Endothelial cell of hepatic sinusoid (primary cell): ENCODE data around the gene GPC5.
"Not testable (repeated sequence)": the region's sequence is repeated elsewhere in the genome, so short reads cannot be mapped to it uniquely, and the experiment has no call there.

Experiments
- in situ Hi-C: cut with HindIII; loops from 2 replicates; pipeline ENCODE4 v1.10.0; 2017; ENCODE audit warnings: low sequenced_read_pairs

Gene GPC5

DNA sequence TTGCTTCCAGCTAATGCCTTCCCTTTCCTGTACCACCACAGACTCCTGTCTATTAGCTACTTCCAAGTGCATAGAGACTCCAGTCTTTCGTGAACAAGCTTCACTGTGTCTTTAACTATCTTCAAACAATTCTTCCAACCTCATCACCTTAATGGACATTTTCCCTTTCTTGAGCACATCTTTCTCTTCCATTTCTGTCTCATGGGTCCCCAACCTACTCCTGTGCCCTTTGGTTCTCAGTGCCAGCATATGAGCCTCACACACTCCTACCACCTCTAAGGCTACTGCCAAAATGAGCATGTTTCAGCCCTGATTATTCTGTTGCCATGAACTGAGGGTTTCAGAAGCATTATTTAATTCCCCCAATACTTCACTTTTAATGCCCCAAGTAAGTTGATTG, 360.3 kb downstream of the GPC5 start:
- in situ Hi-C loops = no loop called here

DNA sequence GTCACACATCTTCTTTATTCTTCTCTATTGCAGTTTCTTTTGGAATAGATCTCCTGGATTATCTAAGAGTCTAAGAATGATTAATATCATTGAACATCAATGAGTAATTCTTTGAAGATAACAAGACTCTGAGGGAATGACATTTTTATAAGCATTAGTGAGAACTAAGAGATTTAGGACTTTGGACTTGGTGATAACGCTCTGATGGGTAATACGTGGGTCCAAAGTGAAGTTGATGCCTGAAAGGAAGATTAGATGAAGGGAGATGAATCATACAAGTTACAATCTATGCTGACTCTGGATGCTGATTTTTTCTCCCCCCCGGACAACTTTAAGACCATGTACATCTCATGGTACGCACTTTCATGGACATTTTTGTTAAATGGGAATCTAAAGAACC, 364.5 kb downstream of the GPC5 start:
- in situ Hi-C loops = no loop called here

DNA sequence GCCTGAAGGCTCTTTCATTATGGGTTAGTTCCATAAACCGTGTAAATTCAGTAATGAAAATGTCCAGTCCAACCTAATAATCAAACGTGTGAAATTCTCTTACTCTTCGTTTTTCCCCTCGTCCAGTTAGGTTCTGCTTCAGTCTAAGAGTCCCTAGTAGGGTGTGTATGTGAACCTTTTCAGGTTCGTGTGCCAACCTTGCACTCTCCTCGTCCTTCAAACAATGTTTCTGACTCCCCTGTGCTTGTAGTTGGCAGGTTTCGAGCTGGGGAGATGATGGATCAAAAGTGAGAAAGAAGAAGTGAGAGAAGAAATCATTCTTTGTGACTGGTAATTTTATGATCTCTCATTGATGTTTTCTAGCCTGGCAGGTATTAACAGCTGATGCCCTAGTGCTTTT, 366.1 kb downstream of the GPC5 start:
- in situ Hi-C loops = no loop called here

DNA sequence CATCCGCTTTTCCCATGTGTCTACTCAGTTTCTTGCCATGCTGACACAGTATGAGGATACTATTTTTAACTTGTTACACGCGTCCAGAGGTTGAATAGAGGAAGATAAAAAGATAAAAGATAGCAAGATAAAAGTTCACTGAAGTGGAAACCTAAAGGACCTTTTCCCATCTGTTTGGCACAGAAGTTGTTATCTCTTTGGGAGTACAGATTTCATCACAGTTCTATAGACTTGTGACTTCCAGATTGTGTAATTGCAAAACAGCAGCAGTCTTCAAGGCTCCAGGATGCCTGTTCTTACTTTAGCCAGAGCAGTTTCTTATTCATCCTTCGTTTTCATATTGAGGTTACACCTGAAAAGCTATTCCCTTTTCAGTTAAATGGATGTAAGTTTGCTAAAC, 369.2 kb downstream of the GPC5 start:
- in situ Hi-C loops = no loop called here

DNA sequence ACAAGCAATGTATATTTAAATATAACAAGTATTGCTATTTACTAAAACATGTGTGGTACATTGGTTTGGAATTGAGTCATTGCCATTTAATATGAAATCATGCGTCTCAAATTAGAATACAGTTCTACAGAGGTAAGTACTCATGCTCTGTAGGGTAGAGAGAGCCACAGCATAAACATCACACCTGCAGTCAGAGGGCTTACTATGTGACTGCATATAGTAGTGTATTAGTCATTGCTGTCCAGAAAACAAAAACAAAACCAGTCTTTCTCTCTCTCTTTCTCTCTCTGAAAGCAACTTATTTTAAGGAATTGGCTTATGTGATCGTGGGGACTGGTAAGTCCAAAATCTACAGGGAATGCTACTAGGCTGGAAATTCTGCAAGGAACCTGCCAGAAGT, 370.3 kb downstream of the GPC5 start:
- in situ Hi-C loops = no loop called here

DNA sequence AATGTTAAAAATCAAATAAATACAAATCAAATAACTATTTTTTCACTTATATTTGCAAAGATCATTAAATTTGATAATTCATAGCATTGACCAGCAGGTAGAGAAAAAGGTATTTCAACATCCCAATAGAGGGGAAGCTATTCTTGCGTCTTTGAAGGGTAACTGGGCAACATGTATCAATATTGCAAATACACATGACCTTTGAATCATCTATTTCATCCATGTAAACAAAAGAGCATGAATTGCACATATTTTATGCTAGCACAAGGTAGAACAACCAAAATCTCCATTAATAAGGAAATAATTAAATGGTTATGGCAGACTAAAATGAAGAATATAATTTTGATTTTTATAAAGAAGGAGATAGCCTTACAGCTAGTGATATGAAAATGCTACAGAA, 372.8 kb downstream of the GPC5 start:
- in situ Hi-C loops = no loop called here

DNA sequence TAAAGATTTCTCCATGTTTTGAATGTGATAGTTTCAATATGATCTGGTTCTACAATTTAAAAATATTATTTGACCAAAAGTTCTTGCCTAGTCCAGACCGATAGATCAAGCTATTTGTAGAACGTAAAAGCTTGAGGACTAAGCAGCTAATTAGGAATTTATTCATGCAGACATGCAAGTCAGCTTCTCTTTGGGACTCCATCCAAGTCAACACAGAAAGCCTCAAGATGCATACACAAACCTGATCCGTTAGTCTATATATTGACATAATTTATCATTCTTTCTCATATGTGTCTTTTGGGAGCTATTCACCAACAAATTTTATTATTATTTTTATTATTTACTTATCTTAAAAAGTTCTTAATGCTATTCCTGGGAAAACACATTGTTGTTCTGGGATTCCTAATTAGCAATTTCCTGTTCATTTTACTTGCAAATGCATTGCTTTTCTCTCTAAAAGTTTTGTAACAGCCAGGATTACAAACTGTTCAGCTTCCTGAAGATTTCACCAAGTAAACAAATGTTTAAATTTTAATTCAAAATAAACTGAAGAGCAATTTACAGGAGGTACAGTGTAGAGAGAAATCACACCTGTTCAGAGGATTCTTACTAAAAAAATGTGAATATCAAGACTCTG, 375.3 kb downstream of the GPC5 start:
- in situ Hi-C loops = no loop called here

DNA sequence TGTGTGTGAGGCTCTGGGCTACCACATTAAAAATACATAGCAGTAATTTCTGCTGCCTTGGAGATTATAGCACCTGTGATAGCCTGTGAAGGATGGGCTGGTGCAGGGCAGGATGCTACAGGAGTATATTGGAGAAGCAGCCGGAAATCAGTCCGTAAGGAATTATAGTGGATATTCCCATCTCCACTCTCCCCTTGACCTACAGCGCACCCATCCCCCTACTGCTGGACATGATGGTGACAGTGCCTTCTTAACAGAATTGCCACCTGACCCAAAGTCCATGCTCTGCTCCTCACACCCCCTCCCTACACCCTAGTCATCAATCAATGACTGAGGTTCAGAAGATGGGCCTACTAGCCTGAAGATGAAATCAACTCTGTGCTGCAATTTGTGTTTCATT, 376.0 kb downstream of the GPC5 start:
- in situ Hi-C loops = no loop called here

DNA sequence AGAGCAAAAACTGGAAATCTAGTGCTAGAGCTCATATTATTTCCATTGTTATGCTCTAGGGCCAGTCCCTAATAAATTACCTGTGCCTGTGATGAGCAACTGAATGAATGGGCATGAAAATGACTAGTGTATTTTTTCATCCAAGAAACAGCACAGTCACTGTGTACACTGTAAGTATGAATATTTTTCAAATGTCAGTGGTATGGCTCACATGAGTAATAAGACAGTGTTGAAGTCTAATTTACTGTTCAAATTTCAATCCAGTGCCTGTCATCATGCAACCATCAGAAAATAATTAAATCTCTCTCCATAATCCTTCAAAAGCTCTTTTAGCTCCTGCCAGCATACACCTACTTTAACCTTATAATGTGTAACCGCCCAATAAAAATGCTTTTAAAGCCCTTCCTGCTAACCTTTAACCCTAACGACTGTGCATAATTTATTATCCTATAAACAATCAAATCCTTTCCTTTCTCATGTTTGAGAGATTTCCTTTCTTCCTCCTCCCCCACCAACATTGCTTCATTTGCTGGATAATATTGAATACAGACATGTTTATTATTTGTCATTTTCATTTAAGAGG, 378.3 kb downstream of the GPC5 start:
- in situ Hi-C loops = no loop called here

DNA sequence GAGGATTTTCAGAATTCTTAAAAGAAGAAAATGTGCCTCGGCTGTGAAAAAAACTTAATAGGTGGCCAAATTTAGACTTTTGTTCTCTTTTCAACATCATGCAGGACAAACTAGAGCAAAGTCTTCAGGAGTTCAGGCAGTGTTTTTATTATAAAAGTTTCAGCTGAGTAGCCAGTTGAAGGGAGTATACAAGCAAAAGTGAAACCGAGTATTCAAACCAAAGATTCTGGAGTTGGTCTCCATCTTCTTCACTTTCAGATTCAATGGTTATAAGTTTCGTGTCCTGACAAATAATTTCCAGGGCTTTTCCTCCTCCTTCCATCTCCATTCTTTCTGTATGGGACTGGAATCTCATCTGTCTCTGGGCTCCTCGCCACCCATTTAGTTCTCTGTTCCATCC, 379.7 kb downstream of the GPC5 start:
- in situ Hi-C loops = no loop called here

DNA sequence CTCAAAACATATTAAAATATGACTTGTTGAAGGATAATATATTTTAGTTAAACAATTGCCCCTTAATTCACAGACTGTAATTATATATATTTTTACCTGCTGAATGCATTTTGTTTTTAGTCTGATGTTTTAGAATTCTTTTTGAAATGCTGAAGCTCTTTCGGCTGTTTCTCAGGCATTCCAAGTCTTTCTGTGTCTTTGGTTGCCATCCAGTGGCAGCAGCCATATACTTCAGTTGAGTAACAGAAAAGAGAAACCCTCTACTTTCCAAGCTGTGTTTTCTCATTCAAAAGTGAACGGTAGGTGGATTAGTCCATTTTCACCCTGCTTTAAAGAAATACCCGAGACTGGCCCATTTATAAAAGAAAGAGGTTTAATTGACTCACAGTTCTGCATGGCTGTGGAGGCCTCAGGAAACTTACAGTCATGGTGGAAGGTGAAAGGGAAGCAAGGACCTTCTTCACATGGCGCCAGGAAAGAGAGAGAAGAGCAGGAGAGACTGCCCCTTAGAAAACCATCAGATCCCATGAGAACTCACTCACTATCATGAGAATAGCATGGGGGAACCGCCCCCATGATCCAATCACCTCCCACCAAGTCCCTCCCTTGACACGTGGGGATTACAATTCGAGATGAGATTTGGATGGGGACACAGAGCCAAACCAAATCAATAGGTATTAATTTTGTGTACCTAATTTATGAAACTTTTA, 383.7 kb downstream of the GPC5 start:
- in situ Hi-C loops = not testable (repeated sequence)

DNA sequence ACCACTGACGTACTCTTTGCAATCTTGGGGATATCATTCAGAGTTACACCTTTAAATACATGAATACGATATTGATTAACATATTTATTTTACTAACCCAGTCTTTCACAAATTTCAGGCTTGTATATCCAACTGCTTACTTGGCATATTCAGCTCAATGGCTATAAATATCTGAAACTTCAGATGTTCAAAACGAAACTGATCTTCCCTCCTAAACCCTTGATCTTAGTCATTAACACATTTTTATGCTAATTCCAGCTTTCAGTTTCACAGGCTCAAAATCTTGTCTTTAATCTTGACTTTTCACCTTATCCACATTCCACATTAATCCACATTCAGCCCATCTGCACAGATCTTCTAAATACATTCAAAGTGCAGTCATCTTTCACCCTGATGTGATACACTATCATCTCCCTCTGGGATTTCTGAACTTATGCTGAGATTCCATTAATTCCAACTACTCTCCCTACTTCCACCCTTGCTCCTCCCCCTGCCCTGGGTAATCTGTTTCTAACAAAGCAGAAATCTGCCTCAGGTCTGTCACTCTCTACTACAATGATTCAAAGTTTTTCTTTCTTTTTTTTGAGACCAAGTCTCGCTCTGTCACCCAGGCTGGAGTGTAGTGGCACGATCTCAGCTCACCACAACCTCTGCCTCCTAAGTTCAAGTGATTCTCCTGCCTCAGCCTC, 387.2 kb downstream of the GPC5 start:
- in situ Hi-C loops = no loop called here

DNA sequence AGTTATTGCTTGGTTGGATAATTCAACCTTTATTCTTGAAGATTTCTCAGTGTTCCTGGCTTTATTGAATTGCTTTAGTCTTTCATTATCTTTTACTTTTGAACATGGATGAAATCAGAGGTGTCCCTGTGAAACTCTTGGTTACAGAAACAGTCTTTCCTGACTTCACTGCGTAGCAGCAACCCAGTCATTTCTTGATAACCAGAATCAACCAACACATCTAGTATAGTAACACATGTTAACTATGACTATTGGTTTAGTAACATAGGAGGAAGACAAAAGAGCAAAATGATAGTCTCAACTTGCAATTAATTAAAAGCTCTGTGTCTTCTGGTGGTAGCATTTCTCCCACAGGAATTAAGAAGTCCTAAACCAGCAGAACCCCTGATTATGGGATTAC, 393.6 kb downstream of the GPC5 start:
- in situ Hi-C loops = no loop called here

DNA sequence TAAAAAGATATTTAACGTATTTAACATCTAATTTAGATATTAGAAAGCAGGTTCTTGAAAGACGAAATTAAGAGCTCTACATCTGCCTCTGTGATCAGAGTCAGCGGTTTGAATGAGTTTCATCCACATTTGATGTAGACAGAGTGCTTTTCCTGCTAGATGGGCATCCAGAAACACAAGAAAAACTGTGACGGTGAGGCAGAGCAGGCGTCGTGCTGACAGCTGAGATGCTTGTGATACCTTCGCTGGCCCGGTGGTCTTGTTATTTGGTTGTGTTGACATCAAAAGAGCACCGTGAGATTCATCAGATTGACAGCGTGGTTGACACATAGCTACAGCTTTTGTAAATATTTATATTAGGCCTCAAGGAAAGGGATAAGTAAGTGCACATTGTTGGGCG, 399.1 kb downstream of the GPC5 start:
- in situ Hi-C loops = no loop called here

DNA sequence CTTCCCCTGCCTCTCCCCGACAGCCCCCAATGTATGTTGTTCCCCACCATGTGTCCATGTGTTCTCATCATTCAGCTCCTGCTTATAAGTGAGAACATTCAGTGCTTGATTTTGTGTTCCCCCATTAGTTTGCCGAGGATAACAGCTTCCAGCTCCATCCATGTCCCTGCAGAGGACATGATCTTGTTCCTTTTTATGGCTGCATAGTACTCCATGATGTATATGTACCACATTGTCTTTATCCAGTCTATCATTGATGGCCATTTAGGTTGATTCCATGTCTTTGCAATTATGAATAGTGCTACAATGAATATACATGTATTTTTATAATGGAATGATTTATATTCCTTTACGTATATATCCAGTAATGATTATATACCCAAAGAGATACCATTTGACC, 399.9 kb downstream of the GPC5 start:
- in situ Hi-C loops = not testable (repeated sequence)

DNA sequence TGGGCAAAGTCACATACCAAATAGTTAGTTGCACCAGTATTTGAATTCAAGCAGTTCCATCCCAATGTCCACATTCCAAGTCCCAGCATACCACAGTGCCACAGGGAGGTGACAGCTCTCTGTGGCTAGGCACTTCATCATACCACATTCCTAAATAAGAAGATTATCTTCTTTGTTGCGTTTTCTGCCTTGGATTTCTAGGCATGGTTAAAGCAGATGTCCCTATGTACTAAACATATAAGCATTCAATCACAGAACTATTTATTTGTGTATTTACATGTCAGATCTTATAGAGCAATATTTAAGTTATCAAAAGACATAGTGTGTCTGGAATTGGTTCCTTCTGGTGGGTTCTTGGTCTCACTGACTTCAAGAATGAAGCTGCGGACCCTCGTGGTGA, 403.4 kb downstream of the GPC5 start:
- in situ Hi-C loops = not testable (repeated sequence)

DNA sequence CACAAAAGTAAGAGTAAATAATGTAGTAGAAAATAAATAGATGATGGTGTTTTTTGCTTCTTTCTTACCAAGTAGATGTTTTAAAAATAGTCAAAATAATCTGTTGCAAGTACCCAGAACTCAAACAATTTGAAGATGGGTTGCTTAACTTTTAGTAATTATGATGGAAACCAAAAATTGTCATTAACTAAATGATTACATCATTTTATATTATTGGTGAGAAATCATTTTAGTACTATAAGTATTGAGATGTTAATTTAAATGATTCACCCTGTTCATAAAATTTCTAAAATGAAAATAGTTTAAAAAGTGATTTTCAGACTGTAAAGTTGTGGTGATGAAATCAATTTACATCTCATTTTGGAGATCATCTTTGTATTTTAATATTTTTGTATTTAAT, 404.5 kb downstream of the GPC5 start:
- in situ Hi-C loops = no loop called here

DNA sequence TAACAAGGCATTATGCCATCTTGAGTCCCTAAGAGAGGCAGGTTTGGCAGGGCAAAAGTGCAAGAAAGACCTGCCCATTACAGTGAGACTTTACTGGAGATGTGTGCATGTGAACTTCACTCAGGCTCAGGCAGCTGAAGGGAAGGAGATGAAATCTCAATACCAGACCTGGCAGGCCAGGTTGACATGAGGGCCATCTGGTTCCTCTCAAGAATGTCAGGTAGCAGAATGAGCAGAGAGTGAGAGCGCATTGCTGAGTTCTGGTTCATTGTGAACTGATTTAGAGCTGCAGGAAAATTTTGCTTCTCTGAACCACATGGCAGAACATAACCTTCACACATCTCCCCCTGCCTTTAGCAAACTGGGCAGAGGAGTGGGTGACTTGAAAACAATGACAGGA, 406.3 kb downstream of the GPC5 start:
- in situ Hi-C loops = no loop called here

DNA sequence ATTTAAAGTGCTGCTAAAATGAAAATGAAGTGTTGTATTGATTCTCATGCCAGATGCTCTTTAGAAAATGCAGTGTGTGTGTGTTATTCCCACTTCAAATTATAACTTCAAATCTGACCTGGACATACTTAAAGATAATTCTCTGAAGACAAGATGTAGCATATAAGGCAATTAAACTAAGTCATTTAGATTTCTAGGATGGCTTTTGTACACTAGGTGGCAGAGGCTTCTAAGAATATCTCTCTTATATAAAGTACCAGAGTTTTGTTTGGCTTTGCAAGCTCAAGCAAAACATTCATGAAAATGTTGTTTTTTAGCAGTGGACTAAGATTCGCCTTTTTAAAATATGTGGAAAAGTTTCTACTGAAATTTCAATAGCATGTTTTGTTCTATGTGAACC, 407.2 kb downstream of the GPC5 start:
- in situ Hi-C loops = no loop called here

DNA sequence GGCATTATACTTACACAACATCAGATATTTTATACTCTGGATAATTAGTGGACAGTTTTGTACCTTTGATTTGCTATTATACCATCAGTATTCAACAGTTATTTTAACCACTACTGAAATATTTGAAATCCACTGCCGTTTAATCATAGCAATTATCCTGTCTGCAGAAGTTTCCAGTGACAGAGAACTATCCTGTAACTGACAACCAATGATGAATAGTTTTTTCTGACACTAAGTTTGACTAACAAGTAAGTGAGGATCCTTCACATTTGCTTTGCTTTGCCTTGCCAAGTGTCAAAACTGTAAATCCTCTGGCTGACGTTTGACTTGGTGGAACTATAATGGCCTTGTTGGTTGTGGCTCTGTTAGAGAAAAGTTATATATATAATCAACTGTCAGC, 410.7 kb downstream of the GPC5 start:
- in situ Hi-C loops = no loop called here

DNA sequence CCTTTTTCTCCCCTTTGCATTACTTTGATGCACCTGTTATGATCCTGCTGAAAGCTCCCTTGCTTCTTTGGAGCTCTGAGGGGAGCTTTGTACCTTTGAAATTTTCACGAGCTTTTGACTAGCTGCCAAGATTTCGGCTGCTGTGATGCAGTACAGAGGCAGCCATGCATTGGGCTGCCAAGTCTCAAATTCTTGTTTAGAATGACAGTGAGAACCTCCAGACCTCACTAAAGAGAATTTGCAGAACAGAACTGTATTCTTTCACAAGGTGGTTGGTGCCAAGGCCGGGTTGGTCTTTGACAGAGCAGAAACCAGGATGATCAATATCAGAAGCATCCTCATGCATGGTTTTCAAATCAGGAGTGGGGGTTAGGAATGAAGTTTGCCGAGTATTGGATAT, 414.8 kb downstream of the GPC5 start:
- in situ Hi-C loops = no loop called here

DNA sequence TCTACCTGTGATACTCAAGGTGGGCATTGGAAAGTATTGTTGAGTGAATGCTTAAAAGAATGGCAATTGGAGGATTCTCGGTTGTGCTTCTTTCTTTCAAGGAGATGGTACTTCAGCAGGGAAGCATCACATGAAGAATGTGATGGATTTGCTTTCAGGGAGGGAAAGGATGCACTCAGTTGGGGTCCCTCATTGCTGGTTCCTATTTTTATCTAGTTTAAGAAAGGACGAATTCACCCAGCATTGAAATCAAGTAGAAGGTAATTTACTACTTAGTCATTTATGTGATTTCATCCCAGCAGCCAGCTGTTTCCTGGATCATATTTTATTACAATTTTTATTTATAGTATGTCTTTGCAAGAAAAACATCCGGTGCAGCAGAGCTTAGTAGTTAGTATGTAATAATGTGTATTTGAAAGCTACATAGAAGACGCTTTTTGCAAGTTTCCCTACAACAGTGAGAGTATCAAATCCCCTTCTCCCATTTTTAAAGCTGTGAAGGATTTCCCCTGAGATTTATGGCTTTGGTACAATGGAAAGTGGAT, 417.9 kb downstream of the GPC5 start:
- in situ Hi-C loops = no loop called here
